Esophagus (tissue), 2 donors: ENCODE measurements around the gene UCP3. TPM values are rescaled to one million over a fixed set of nuclear protein-coding genes. Genes with fewer than 3 reads are reported as not detected.

Source experiments
- H3K27ac ChIP-seq, 2 donors: one replicate each; pipeline ENCODE4 v1.5.1; 2013; ENCODE audit warnings: low read depth in 2 of 2, mild to moderate bottlenecking in 2 of 2, inconsistent platforms in 1 of 2, low read length in 1 of 2, moderate library complexity in 1 of 2
- H3K27me3 ChIP-seq, 2 donors: one replicate each; pipeline ENCODE4 v1.6.1; 2013; ENCODE audit warnings: low read length in 2 of 2, control low read depth in 1 of 2, mild to moderate bottlenecking in 1 of 2; ENCODE audit not compliant: insufficient read depth in 2 of 2, control insufficient read depth in 1 of 2
- H3K36me3 ChIP-seq, 2 donors: one replicate each; pipeline ENCODE4 v1.6.1; 2013; ENCODE audit warnings: low read length in 1 of 2; ENCODE audit not compliant: control insufficient read depth in 2 of 2, insufficient read depth in 2 of 2
- H3K4me1 ChIP-seq, 2 donors: one replicate each; pipeline ENCODE4 v1.6.1; 2013; ENCODE audit warnings: low read length in 1 of 2; ENCODE audit not compliant: control insufficient read depth in 2 of 2, insufficient read depth in 2 of 2
- H3K4me3 ChIP-seq, 2 donors: one replicate each; pipeline ENCODE4 v1.5.1; 2013; ENCODE audit warnings: low read length in 2 of 2, mild to moderate bottlenecking in 2 of 2, low read depth in 1 of 2, moderate library complexity in 1 of 2
- H3K9me3 ChIP-seq, 2 donors: one replicate each; pipeline ENCODE4 v1.6.1; 2013; ENCODE audit warnings: mild to moderate bottlenecking in 2 of 2, low read depth in 1 of 2, low read length in 1 of 2, moderate library complexity in 1 of 2; ENCODE audit not compliant: control insufficient read depth in 2 of 2, insufficient read depth in 1 of 2
- WGBS, 2 donors: extraction: QIAGEN DNeasy Blood & Tissue Kit; methylation state at CpG; one replicate each; pipeline ENCODE4 v1.1.7; 2013; 5-methylcytosine and 5-hydroxymethylcytosine counted together
- polyA plus RNA-seq, 2 donors: library from polyadenylated mRNA; stranded (reverse); fragments of 200-250 nt; gene quantifications; one replicate each; pipeline ENCODE4 v1.2.3, GENCODE V29; 2013
- donor health status: healthy with polysubstance abuse.
- donor health status: Bipolar disorder and iron deficiency.

UCP3 gene, protein sequence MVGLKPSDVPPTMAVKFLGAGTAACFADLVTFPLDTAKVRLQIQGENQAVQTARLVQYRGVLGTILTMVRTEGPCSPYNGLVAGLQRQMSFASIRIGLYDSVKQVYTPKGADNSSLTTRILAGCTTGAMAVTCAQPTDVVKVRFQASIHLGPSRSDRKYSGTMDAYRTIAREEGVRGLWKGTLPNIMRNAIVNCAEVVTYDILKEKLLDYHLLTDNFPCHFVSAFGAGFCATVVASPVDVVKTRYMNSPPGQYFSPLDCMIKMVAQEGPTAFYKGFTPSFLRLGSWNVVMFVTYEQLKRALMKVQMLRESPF
- polyA plus RNA-seq, result 1 to 10 TPM in 1 of 2 donors, under 1 TPM in 1; 0.41 to 1.4 TPM

DNA sequence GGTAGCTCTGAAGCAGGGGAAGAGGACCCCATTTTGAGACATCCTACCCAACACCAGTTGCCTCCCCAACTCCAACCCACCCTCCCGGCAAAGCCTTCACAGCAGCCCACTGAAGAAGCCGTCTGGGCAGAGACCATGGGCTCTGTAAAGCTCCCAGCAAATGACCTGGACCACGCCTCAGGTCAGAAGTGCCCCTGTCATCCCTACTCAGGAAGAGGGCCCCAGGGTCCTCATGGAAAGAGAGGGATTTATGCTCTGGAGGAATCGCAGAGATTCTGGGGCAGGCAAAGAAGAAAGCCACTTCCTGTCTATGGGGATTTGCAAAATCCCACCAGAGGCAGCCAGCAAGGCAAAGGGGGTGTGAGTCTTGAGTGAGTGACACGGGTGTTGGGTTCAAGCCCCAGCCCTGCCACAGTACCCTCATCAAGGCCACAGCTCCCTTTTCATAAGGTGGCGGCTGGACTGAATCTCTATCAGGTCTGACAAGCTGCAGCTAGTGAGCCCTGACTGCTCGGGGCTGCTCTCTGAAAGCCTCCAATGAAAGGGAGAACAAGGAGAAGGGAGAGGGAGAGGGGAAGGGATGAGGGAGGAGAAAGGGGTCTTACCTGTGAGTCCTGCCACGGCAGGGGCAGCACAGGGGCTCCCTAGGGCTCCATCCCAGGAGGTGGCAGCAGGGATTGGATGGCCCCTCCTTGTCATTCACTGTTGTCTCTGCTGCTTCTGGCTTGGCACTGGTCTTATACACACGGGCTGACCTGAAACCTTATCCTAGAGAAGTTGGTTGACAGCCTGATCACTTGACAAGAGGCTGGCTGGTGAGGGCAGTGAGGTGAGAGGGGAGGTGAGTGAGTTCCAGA lies at the start of gene UCP3:
UCP3 (minus strand) TSS at position 713 of the 857 bp plus-strand sequence. CDS start 2,043 bp downstream, outside the sequence.
- no peaks in the 10 kb centered on the region for H3K27me3 ChIP-seq
- H3K36me3 ChIP-seq, result no peaks in the 10 kb centered on the region
- WGBS, 2 donors, result 68 to 73% methylated on average over 9 of the region's 9 CpGs
- H3K4me1 ChIP-seq, result no peaks in the 10 kb centered on the region
- H3K4me3 ChIP-seq, result no peak within 1 kb of the TSS
- no peak within 1 kb of the TSS for H3K27ac ChIP-seq
- no peaks in the 10 kb centered on the region for H3K9me3 ChIP-seq

DNA sequence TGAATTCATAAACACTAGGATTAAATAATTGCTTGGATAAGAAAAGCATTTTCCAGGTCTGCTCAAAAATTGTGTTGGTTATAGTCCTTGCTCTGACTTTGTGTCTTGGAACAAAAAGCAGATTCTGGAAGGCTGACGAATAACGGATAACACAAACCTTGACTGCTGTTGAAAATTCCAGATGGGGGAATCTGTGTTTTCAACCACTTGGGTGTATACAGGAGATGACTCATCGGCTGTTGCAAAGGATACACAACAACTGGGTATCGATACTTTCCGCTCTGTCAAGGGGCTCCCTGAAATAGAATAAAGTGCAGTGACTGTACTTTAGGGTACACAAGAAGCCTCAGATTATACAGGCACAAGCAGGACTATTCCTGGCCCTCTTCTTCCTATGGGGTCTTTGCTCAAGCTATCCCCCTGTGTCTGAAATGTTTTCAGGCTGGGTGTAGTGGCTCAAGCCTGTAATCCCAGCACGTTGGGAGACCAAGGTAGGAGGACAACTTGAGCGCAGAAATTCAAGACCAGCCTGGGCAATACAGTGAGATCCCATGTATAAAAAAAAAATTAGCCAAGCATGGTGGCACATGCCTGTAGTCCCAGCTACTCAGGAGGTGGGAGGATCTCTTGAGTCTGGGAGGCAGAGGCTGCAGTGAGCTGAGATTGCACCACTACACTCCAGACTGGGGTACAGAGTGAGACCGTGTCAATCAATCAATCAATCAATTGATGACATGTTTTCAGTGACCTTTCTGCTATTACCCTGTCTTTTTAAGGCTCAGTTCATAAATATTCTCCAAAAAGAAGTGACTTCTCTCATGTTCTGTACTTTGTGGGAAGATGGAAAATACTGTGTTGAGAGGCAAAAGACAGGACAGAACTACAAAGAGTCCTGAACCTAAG lies 48.6 kb upstream of the UCP3 start:
- no peak overlapping the region for H3K4me3 ChIP-seq
- no peak overlapping the region for H3K27ac ChIP-seq
- no peaks in the 10 kb centered on the region for H3K9me3 ChIP-seq
- no peaks in the 10 kb centered on the region for H3K27me3 ChIP-seq
- peaks cover 1 to 3% of the 10 kb centered on the region in 2 donors for H3K36me3 ChIP-seq
- no peaks in the 10 kb centered on the region for H3K4me1 ChIP-seq
- 78 to 84% methylated on average over 8 of the region's 8 CpGs for WGBS, 2 donors

DNA sequence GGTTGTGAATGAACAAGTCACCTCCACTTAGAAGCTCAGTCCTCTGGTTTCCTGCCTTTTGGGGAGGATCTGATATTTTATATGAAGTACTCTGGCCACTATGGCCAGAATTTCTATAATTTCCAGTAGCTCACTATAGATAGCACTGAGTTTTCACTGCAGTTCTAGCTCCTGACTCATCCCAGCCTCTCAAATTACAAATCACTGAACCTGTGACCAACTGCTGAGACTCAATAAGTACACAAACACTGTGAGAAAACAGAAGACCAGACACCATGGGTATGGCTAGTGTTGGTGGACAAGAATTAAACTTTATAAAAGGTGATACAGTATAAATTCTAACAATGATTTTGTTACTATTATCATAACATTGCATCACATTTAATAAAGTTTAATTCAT lies 47.1 kb upstream of the UCP3 start:
- Histone ChIP-seq H3K27me3 (no peaks in the 10 kb centered on the region), H3K27ac (no peak overlapping the region), H3K36me3 (peaks cover 1 to 3% of the 10 kb centered on the region in 2 donors), H3K4me3 (no peak overlapping the region), H3K4me1 (no peaks in the 10 kb centered on the region), H3K9me3 (no peaks in the 10 kb centered on the region)

DNA sequence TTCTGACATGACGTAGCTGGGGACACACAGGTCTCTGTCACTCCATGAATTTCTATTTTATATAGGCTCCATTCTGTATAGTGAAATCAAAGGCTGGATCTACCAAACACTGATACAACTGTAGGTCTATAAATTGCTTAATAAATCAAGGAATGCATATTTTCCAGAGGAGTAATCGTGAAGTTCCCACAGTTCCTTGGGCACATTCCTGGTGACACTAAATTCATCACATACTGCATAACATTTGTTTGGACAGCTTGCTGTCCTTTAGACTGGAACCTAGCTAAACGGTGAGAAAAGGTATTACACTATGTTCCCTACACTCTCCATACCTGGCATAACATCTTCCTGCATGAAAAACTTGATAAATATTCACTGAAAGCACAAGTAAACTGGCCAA lies 41.6 kb upstream of the UCP3 start:
- no peaks in the 10 kb centered on the region for H3K27me3 ChIP-seq
- 91 to 99% methylated on average over 3 of the region's 3 CpGs for WGBS, 2 donors
- H3K4me3 ChIP-seq, result no peak overlapping the region
- H3K36me3 ChIP-seq, result peaks cover 3 to 9% of the 10 kb centered on the region in 2 donors
- H3K4me1 ChIP-seq, result no peaks in the 10 kb centered on the region
- no peak overlapping the region for H3K27ac ChIP-seq
- no peaks in the 10 kb centered on the region for H3K9me3 ChIP-seq

DNA sequence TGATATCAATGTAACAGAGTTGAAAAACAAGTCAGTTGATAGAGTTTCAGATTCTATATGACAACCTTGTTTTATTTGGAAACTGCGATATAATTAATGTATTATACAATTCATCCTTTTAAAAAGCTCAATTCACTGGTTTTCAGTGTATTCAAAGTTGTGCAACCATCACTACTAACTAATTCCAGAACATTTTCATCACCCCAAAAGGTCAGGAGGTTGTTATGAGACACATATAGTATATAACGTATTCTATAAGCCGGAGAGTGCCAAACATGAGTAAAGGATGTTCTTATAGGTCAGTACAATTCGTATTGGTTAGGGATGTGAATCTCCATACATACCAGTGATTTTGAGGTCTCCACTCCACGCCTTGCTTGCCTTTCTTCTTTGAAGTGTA lies 40.1 kb upstream of the UCP3 start:
- no peaks in the 10 kb centered on the region for H3K4me1 ChIP-seq
- H3K27ac ChIP-seq, result no peak overlapping the region
- H3K27me3 ChIP-seq, result no peaks in the 10 kb centered on the region
- peaks cover 0 to 9% of the 10 kb centered on the region in 2 donors for H3K36me3 ChIP-seq
- H3K4me3 ChIP-seq, result no peak overlapping the region
- no peaks in the 10 kb centered on the region for H3K9me3 ChIP-seq
- 95 to 96% methylated on average over 5 of the region's 5 CpGs for WGBS, 2 donors

DNA sequence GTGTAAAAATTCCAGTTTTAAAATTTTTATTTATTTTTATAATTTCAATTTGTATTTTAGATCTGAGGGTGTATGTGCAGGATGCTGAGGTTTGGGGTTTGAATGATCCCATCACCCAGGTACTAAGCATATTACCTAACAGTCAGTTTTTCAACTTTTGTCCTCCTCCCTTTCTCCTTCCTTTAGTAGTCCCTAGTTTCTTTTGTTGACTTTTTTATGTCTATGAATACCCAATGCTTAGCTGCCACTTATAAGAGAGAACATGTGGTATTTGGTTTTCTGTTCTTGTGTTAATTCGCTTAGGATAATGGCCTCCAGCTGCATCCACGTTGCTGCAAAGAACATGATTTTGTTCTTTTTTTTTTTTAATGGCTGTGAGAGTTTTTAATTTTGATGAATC lies 35.7 kb upstream of the UCP3 start:
- Histone ChIP-seq H3K36me3 (peaks cover 0 to 14% of the 10 kb centered on the region in 2 donors), H3K9me3 (no peaks in the 10 kb centered on the region)
- 77 to 87% methylated on average over 2 of the region's 2 CpGs for whole genome bisulfite sequencing, 2 donors

DNA sequence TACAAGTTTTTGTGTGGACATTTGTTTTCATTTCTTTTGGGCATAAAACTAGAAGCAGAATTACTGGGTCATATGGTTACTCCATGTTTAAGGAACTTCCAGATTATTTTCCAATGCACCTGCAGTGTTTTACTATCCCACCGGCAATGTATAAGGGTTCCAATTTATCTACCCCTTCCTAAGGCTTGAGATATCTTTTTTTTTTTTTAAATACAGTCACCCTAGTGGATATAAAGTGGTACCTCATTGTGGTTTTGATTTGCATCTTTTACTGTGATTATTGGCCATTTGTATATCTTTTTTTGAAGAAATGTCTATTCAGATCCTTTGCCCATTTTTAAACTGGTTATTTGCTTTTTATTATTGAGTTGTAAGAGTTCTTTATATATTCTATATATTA lies 34.6 kb upstream of the UCP3 start:
- Histone ChIP-seq H3K4me1 (no peaks in the 10 kb centered on the region), H3K9me3 (no peaks in the 10 kb centered on the region), H3K27me3 (no peaks in the 10 kb centered on the region), H3K27ac (no peak overlapping the region), H3K4me3 (no peak overlapping the region), H3K36me3 (peaks cover 0 to 11% of the 10 kb centered on the region in 2 donors)
- WGBS, 2 donors, result 98 to 100% methylated on average over 1 of the region's 1 CpG

More for the DNA sequence above, 35.7 kb upstream of the UCP3 start:
- Histone ChIP-seq H3K4me1 (no peaks in the 10 kb centered on the region), H3K4me3 (no peak overlapping the region), H3K27ac (no peak overlapping the region), H3K27me3 (no peaks in the 10 kb centered on the region)

DNA sequence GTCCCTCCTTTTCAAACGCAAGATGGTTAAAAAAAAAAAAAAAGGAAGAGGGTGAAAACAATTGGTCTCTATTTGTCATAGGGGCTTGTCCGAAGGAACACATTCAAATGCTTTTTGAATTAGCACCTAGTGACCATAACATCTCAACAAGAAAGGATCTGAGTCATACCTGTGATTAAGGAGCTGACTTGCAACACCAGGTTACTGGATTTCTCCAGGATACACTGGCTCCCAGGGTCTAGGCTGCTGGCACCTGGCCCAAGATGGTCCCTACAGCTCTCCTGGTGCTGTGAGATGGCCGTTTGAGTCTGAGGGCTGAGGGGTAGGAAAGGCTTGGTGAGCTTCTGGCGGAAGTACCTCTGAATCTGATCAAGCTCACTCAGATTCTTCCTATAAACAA lies 28.4 kb upstream of the UCP3 start:
- Histone ChIP-seq H3K27ac (no peak overlapping the region), H3K36me3 (peaks cover 14 to 21% of the 10 kb centered on the region in 2 donors), H3K27me3 (no peaks in the 10 kb centered on the region), H3K4me3 (no peak overlapping the region), H3K4me1 (no peaks in the 10 kb centered on the region), H3K9me3 (no peaks in the 10 kb centered on the region)
- WGBS, 2 donors, result 78 to 92% methylated on average over 4 of the region's 4 CpGs

DNA sequence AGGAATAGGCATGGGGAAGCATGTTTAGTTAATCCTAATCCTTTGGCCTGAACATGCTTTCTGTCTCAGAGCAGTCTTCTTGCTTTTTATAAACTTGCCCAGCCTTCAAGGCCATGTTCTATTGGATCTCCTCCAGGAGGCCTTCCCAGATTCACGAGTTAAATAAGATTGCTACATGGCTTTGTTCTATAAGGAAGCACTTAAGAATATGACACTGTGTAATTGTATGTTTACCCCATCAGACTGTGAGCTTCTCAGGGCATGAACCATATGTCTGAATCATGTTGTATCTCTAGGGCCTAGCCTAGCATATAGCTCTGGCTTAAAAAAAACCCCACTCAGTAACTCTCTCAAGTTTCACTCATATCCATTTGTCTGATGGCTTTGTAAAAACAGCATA lies 26.4 kb upstream of the UCP3 start:
- no peak overlapping the region for H3K27ac ChIP-seq
- no peaks in the 10 kb centered on the region for H3K9me3 ChIP-seq
- peaks cover 0 to 2% of the 10 kb centered on the region in 2 donors for H3K4me1 ChIP-seq
- peaks cover 14 to 20% of the 10 kb centered on the region in 2 donors for H3K36me3 ChIP-seq
- no peak overlapping the region for H3K4me3 ChIP-seq
- WGBS, 2 donors, result 37 to 71% methylated on average over 1 of the region's 1 CpG
- no peaks in the 10 kb centered on the region for H3K27me3 ChIP-seq
